ENCODE measurements around the gene VAV3.

GRCh38 chr1:107657356-107657755 lies 307.6 kb downstream of the VAV3 start:
- no peak for TF ChIP-seq CTCF (conservative IDR thresholded peaks at IDR 0.05; ENCODE audit: low read length)
- no peak for TF ChIP-seq EZH2phosphoT487 (IDR thresholded peaks at IDR 0.05; ENCODE audit: borderline replicate concordance, low read depth, low read length)

Measured in OCI-LY7 (cell line).